SK-N-MC (cell line): ENCODE data around the gene ADAM20.

Experiments
- EZH2 ChIP-seq: fragments of 200-600 bp; sonication (generic); IDR thresholded peaks from one replicate; pipeline ENCODE4 v1.6.1; 2017; ENCODE audit warnings: antibody characterized with exemption
- FOXP2 ChIP-seq: optimal IDR thresholded peaks from 2 replicates; pipeline ENCODE3; 2011; ENCODE audit warnings: mild to moderate bottlenecking, moderate library complexity; ENCODE audit not compliant: insufficient read depth; ENCODE audit errors: extremely low read length, control extremely low read depth
- POLR2AphosphoS5 ChIP-seq: IDR thresholded peaks from 2 replicates; pipeline ENCODE4 v1.6.1; 2012; ENCODE audit warnings: mild to moderate bottlenecking, low read depth, low read length, borderline replicate concordance

- TF ChIP-seq POLR2AphosphoS5: no peak
- no peak for TF ChIP-seq FOXP2
- TF ChIP-seq EZH2: no peak
Measured at GRCh38 chr14:70498191-70498590, 36.6 kb downstream of the ADAM20 start.
